Activated naive CD4-positive, alpha-beta T cell treated with anti-CD3 and anti-CD28 coated beads, Interleukin-2, amount 50 U/mL, for 24 hours (primary cell): ENCODE measurements around the gene MCM5.
"Not testable (repeated sequence)": the region's sequence is repeated elsewhere in the genome, so short reads cannot be mapped to it uniquely, and the experiment has no call there.

Experiments used
- H3K27ac Mint-ChIP-seq: one replicate; pipeline ENCODE4 v1.8.0; 2021; ENCODE audit warnings: mild to moderate bottlenecking, mixed read lengths
- H3K27me3 Mint-ChIP-seq: one replicate; pipeline ENCODE4 v1.8.0; 2021; ENCODE audit warnings: mixed read lengths
- H3K36me3 Mint-ChIP-seq: one replicate; pipeline ENCODE4 v1.8.0; 2021; ENCODE audit warnings: mixed read lengths
- H3K4me1 Mint-ChIP-seq: one replicate; pipeline ENCODE4 v1.8.0; 2021; ENCODE audit warnings: mixed read lengths
- H3K4me3 Mint-ChIP-seq: one replicate; pipeline ENCODE4 v1.8.0; 2021; ENCODE audit warnings: mild to moderate bottlenecking, mixed read lengths
- H3K9me3 Mint-ChIP-seq: one replicate; pipeline ENCODE4 v1.8.0; 2021; ENCODE audit warnings: mixed read lengths

MCM5 gene

GRCh38 chr22:35399678-35400500 is at the start of gene MCM5:
Gene MCM5, plus strand, starts transcription at chr22:35400140. Its CDS starts 299 bp downstream, at chr22:35400439.
- Mint-ChIP-seq H3K36me3 (peaks cover 13% of the 10 kb centered on the region), H3K4me1 (peaks cover 14% of the 10 kb centered on the region), H3K9me3 (no peaks in the 10 kb centered on the region), H3K27me3 (no peaks in the 10 kb centered on the region), H3K4me3 (peak within 1 kb of the TSS; percentile 99), H3K27ac (peak within 1 kb of the TSS; percentile 100)

- Mint-ChIP-seq H3K4me3 (peak overlapping the region; percentile 83), H3K36me3 (peaks cover 2% of the 10 kb centered on the region), H3K9me3 (no peaks in the 10 kb centered on the region), H3K4me1 (peaks cover 25% of the 10 kb centered on the region), H3K27me3 (peaks cover 1% of the 10 kb centered on the region), H3K27ac (no peak overlapping the region)
Observed at GRCh38 chr22:35350539-35351503, 49.1 kb upstream of the MCM5 start.

- no peak overlapping the region for H3K27ac Mint-ChIP-seq
- peaks cover 2% of the 10 kb centered on the region for H3K36me3 Mint-ChIP-seq
- no peaks in the 10 kb centered on the region for H3K9me3 Mint-ChIP-seq
- H3K27me3 Mint-ChIP-seq: peaks cover 1% of the 10 kb centered on the region
- H3K4me1 Mint-ChIP-seq: peaks cover 25% of the 10 kb centered on the region
- peak overlapping the region; percentile 83 for H3K4me3 Mint-ChIP-seq
Observed at GRCh38 chr22:35352214-35353111, 47.5 kb upstream of the MCM5 start.

GRCh38 chr22:35353318-35353717 is 46.6 kb upstream of the MCM5 start:
- Mint-ChIP-seq H3K4me3 (no peak overlapping the region), H3K27me3 (peaks cover 1% of the 10 kb centered on the region), H3K4me1 (peaks cover 25% of the 10 kb centered on the region), H3K36me3 (no peaks in the 10 kb centered on the region), H3K27ac (no peak overlapping the region), H3K9me3 (no peaks in the 10 kb centered on the region)

- Mint-ChIP-seq H3K4me1 (peaks cover 25% of the 10 kb centered on the region), H3K36me3 (no peaks in the 10 kb centered on the region), H3K4me3 (no peak overlapping the region), H3K27me3 (peaks cover 1% of the 10 kb centered on the region), H3K9me3 (no peaks in the 10 kb centered on the region), H3K27ac (no peak overlapping the region)
Observed at GRCh38 chr22:35354068-35354467, 45.9 kb upstream of the MCM5 start.

GRCh38 chr22:35357883-35358621 is 41.9 kb upstream of the MCM5 start:
- Mint-ChIP-seq H3K4me3 (no peak overlapping the region), H3K4me1 (no peaks in the 10 kb centered on the region), H3K36me3 (no peaks in the 10 kb centered on the region), H3K27ac (no peak overlapping the region), H3K27me3 (peaks cover 1% of the 10 kb centered on the region), H3K9me3 (no peaks in the 10 kb centered on the region)

- H3K4me3 Mint-ChIP-seq: no peak overlapping the region
- H3K9me3 Mint-ChIP-seq: no peaks in the 10 kb centered on the region
- no peak overlapping the region for H3K27ac Mint-ChIP-seq
- H3K27me3 Mint-ChIP-seq: peaks cover 1% of the 10 kb centered on the region
- H3K36me3 Mint-ChIP-seq: no peaks in the 10 kb centered on the region
- H3K4me1 Mint-ChIP-seq: no peaks in the 10 kb centered on the region
Observed at GRCh38 chr22:35359380-35360065, 40.4 kb upstream of the MCM5 start.

- Mint-ChIP-seq H3K4me3 (no peak overlapping the region), H3K9me3 (no peaks in the 10 kb centered on the region), H3K4me1 (no peaks in the 10 kb centered on the region), H3K27ac (no peak overlapping the region), H3K27me3 (peaks cover 2% of the 10 kb centered on the region), H3K36me3 (no peaks in the 10 kb centered on the region)
Observed at GRCh38 chr22:35361001-35361558, 38.9 kb upstream of the MCM5 start.

- Mint-ChIP-seq H3K9me3 (no peaks in the 10 kb centered on the region), H3K36me3 (no peaks in the 10 kb centered on the region), H3K4me1 (no peaks in the 10 kb centered on the region), H3K27me3 (peaks cover 6% of the 10 kb centered on the region), H3K27ac (no peak overlapping the region), H3K4me3 (no peak overlapping the region)
Observed at GRCh38 chr22:35363566-35364086, 36.3 kb upstream of the MCM5 start.

GRCh38 chr22:35364230-35364629 is 35.7 kb upstream of the MCM5 start:
- H3K4me1 Mint-ChIP-seq, H3K9me3 Mint-ChIP-seq, H3K27ac Mint-ChIP-seq, H3K36me3 Mint-ChIP-seq, H3K27me3 Mint-ChIP-seq, H3K4me3 Mint-ChIP-seq: not testable (repeated sequence)

GRCh38 chr22:35367331-35367886 is 32.5 kb upstream of the MCM5 start:
- Mint-ChIP-seq H3K27me3 (peaks cover 8% of the 10 kb centered on the region), H3K36me3 (no peaks in the 10 kb centered on the region), H3K4me1 (peaks cover 9% of the 10 kb centered on the region), H3K4me3 (no peak overlapping the region), H3K9me3 (no peaks in the 10 kb centered on the region), H3K27ac (no peak overlapping the region)

GRCh38 chr22:35368386-35368785 is 31.6 kb upstream of the MCM5 start:
- Mint-ChIP-seq H3K4me1 (peaks cover 9% of the 10 kb centered on the region), H3K9me3 (no peaks in the 10 kb centered on the region), H3K27me3 (peaks cover 8% of the 10 kb centered on the region), H3K4me3 (no peak overlapping the region), H3K27ac (no peak overlapping the region), H3K36me3 (no peaks in the 10 kb centered on the region)

GRCh38 chr22:35369996-35370395 is 29.9 kb upstream of the MCM5 start:
- Mint-ChIP-seq H3K9me3 (no peaks in the 10 kb centered on the region), H3K4me1 (peaks cover 9% of the 10 kb centered on the region), H3K27me3 (peaks cover 8% of the 10 kb centered on the region), H3K36me3 (no peaks in the 10 kb centered on the region), H3K4me3 (no peak overlapping the region), H3K27ac (no peak overlapping the region)
